GM13977 (cell line): ENCODE measurements around the gene PNRC2.

Experiments used
- DNase-seq: peaks from one replicate; pipeline ENCODE4 v3.0.0; 2012; ENCODE audit warnings: low spot score
- CTCF ChIP-seq: IDR thresholded peaks from 2 replicates; pipeline ENCODE4 v1.5.1; 2012; ENCODE audit warnings: mild to moderate bottlenecking, control low read depth; ENCODE audit not compliant: insufficient read depth; ENCODE audit errors: extremely low read depth, missing control alignments
- in situ Hi-C: fragments of 300-500 bp; cut with MboI; formaldehyde crosslinking; loops from one replicate; pipeline ENCODE4 v1.12.0; 2022; ENCODE audit warnings: low sequenced_read_pairs, low pct_unique_long_range_greater_than_20kb, mixed read lengths, inconsistent platforms; ENCODE audit not compliant: unreplicated experiment

The PNRC2 gene

GRCh38 chr1:23915466-23915865 is 44.2 kb upstream of the PNRC2 start:
- no peak for TF ChIP-seq CTCF
- DNase-seq: no peak
- in situ Hi-C loops: loop anchor here (5.0 kb wide), 1 partner anchor 108 kb away; no protein-coding TSS in a partner anchor

DNA sequence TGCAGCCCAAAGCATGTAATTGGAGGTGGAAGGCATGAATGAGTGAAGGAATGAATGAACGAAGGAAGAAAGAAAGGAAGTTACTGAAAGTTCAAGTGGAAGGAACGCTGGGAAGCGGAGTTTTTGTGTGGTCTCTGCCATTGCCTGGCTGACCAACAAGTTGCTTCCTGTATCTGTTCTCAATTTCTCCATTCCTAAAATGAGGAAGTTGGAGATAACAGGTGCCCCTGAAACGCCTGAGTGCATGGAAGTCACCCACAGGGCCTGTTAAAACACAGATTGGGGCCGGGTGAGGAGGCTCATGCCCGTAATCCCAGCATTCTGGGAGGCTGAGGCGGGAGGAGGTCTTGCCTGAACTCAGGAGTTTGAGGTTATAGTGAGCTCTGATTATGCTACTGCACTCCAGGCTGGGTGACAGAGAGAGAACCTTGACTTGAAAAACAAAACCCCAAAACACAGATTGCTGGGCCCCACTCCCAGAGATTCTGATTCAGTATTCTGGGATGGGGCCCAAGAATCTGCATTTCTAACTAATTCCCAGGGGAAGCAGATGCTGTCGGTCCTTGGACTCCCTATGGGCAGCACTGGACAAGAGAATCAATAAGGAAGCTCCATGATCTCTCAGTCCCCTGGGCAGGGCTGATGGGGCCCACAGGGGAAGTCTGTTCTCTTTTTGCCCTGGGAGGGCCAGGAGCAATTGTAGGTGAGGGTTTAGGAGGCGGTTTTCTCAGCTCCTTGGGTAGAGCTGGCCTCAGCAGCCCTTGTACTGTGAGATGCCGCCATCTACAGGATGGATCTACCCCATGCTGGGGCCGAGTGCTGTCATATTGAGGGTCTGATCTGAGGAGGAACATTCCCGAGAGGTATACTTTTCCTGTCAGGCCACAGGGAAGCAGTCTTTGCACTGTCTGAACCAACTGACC is 43.2 kb upstream of the PNRC2 start:
- in situ Hi-C loops: loop anchor here (5.0 kb wide), 1 partner anchor 109 kb away; no protein-coding TSS in a partner anchor
- peak; percentile 88 for TF ChIP-seq CTCF
- peak; percentile 82 for DNase-seq

DNA sequence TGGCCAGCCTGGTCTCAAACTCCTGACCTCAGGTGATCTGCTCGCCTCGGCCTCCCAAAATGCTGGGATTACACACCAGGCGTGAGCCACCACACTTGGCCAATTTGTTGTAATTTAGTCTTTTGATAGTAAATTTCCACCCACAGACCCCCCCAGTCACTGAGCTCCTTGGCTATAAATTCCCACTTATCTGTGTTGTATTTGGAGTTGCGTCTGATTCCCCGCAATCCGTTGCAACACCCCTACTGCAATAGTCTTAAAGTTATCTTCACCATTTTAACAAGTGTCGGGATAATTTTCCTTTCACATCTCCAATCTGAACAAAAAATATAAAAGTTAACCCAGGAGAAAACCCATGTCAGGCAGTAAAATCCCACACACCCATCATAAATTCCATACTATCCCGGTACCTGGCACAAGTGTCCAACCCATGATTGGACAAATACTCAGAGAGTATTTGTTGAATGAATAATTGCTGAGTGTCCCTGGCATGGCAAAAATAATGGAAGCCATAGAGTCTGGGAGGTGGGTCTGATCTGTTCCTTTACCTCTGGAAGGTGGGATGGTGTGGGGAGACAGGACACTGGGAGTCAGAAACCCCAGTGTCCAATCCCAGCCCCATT is 37.2 kb upstream of the PNRC2 start:
- no peak for DNase-seq
- in situ Hi-C loops: no loop called here
- no peak for TF ChIP-seq CTCF

- no peak for TF ChIP-seq CTCF
- in situ Hi-C loops: no loop called here
- no peak for DNase-seq
Measured at GRCh38 chr1:23923592-23924499, 35.8 kb upstream of the PNRC2 start.

DNA sequence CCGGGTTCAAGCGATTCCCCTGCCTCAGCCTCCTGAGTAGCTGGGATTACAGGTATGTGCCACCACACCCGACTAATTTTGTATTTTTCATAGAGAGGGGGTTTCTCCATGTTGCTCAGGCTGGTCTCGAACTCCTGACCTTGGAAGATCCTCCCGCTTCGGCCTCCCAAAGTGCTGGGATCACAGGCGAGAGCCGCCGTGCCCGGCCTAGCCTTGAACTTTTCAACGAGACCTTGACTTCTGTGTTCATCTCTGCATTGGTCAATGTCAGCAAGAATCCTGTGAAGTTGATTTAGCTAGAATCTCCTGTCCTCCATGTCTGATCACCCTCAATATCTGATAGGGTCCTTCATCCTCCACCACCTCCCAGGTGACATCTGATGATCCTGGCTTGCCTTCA is 35.0 kb upstream of the PNRC2 start:
- in situ Hi-C loops: no loop called here
- TF ChIP-seq CTCF: no peak
- DNase-seq: no peak

GRCh38 chr1:23925279-23925678 is 34.3 kb upstream of the PNRC2 start:
- TF ChIP-seq CTCF: no peak
- DNase-seq: no peak
- in situ Hi-C loops: no loop called here
